GM18499 (cell line): ENCODE results near the gene SPON1.
A peak's percentile ranks its signal among the peaks of the same experiment; 100 is the strongest.

Experiments
- ATAC-seq: cut with Tn5 transposase; IDR thresholded peaks from one replicate; pipeline ENCODE4 v1.9.1; 2021; ENCODE audit warnings: moderate number of reproducible peaks; ENCODE audit not compliant: insufficient read depth, unreplicated experiment

SPON1 gene

GRCh38 chr11:14308114-14308896 is 345.8 kb downstream of the SPON1 start:
- ATAC-seq, result no peak

GRCh38 chr11:14308897-14309387 is 346.4 kb downstream of the SPON1 start:
- peak; percentile 44 for ATAC-seq

- no peak for ATAC-seq
Observed at GRCh38 chr11:14309425-14310192, 347.1 kb downstream of the SPON1 start.

GRCh38 chr11:14310679-14311078 is 348.2 kb downstream of the SPON1 start:
- ATAC-seq, result no peak

GRCh38 chr11:14312736-14313438 is 350.4 kb downstream of the SPON1 start:
- no peak for ATAC-seq

DNA sequence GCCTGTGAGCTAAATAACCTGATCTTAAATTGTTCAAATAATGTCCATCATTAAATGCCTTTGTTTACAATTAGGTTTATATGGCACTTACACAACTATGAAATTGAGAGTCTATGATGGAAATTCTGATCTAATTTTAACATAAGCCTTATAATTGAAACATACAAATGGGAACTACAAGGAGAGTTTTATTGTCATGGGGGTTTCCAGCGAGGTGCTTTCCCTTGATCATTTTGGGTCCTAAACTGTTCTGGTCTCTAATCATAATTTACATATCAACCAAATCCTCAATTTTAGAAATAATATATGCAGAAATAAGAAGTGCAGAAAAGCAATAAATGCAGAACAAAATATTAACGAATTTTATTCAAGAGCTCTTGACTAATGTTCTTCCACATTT is 351.6 kb downstream of the SPON1 start:
- no peak for ATAC-seq

DNA sequence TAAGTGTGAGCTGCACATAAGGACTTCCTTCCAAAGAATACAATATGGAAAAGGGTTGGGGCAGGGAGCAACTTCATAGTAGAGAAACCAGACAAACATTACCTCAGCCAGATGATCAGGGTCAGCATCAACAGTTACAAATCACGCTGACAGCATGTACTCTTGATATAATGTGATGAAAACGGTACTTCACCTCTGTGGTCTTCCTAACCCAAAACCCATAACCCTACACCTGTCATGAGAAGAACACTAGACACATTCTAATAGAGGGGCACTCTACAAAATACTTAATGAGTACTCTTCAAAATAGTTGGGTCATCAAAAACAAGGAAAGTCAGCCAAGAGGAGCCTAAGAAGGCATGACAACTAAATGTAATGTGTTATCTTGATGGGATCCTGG is 352.6 kb downstream of the SPON1 start:
- no peak for ATAC-seq
